ENCODE data around the gene PROSER1. TPM values are rescaled to one million over a fixed set of nuclear protein-coding genes. Genes with fewer than 3 reads are reported as not detected.

Gene PROSER1
- total and polyA plus RNA-seq, 10 of the 15 experiments (the other 5 are each of a cell fraction or from before 2014, with no cell fraction given) = 14.3 to 66.0 (median 26.9) TPM

- H3K79me2 ChIP-seq (ENCODE audit: control insufficient read depth, insufficient read depth, low read length) = no peaks in the 10 kb centered on the region
- WGBS (ENCODE audit: insufficient coverage, insufficient replicate concordance, low lambda C conversion rate, missing lambda C conversion rate) = 35% methylated on average over 4 of the region's 4 CpGs
- H3K9me3 ChIP-seq (replicated peaks; ENCODE audit: control insufficient read depth, insufficient read depth, low read length) = no peaks in the 10 kb centered on the region
- DNase-seq (ENCODE audit: low read depth, low spot score) (no peak), ATAC-seq (no peak), FAIRE-seq (no peak)
- no peak overlapping the region for H2AFZ ChIP-seq (ENCODE audit: control insufficient read depth, low read depth, low read length)
- intact Hi-C loops (cut with micrococcal nuclease; ENCODE audit: unreplicated experiment) = no loop called here
- TF ChIP-seq RAD21 (IDR thresholded peaks at IDR 0.05; ENCODE audit: insufficient read depth, low read depth, low read length) (0 out of 2 replicates have a peak, but pooled peaks have one; percentile 16), PKNOX1 (IDR thresholded peaks at IDR 0.05) (0 out of 2 replicates have a peak, but pooled peaks have one; percentile 12), HDAC6 (IDR thresholded peaks at IDR 0.05; ENCODE audit: unreplicated experiment) (no peak), POLR2AphosphoS5 (IDR thresholded peaks at IDR 0.05; ENCODE audit: low read length) (no peak), ZBTB4 (CRISPR knock-in tag; IDR thresholded peaks at IDR 0.05) (no peak)
- H3K4me2 ChIP-seq (ENCODE audit: control insufficient read depth, insufficient read depth) = no peak overlapping the region
- no peak overlapping the region for H3K4me3 ChIP-seq
- in situ Hi-C loops (cut with MboI) = no loop called here
- H3K27ac ChIP-seq (ENCODE audit: control insufficient read depth, insufficient read depth) = no peak overlapping the region
- ChIA-PET SMC1A (ENCODE audit: uncharacterized antibody, unreplicated experiment) (no interaction called here), RAD21 (ENCODE audit: unreplicated experiment) (no interaction called here), CTCF (no interaction called here), POLR2A (no interaction called here)
- H3K27me3 ChIP-seq (replicated peaks in 1 of 2; ENCODE audit: control insufficient read depth in 2 of 2, insufficient read depth in 2 of 2, low read length in 1 of 2) = no peaks in the 10 kb centered on the region; a peak in 1 of 4 replicates
- no peak overlapping the region for H3K9ac ChIP-seq (ENCODE audit: control insufficient read depth, insufficient read depth, low read length)
- no peaks in the 10 kb centered on the region for H3K4me1 ChIP-seq (ENCODE audit: control insufficient read depth, insufficient read depth, low read length)
- no peaks in the 10 kb centered on the region for H3K36me3 ChIP-seq (ENCODE audit: control insufficient read depth in 2 of 2, insufficient read depth in 2 of 2, low read length in 1 of 2)
- no peaks in the 10 kb centered on the region for H4K20me1 ChIP-seq (ENCODE audit: control insufficient read depth, insufficient read depth)
- no TSS peak for BruUV-seq (replicated peaks)
Measured at GRCh38 chr13:38970380-38971051, 67.4 kb downstream of the PROSER1 start.

Measured in GM12878 (cell line).